Activated CD4-positive, alpha-beta T cell treated with anti-CD3 and anti-CD28 coated beads, Interleukin-2, amount 50 U/mL, for 48 hours (primary cell): ENCODE results near the gene LIPC.
A peak's percentile ranks its signal among the peaks of the same experiment; 100 is the strongest.

ENCODE experiments used
- DNase-seq, 2 experiments: peaks; one replicate each; pipeline ENCODE4 v3.0.0-alpha.2; 2020

LIPC gene

GRCh38 chr15:58545307-58546065 lies 113.7 kb downstream of the LIPC start:
- DNase-seq = peak; percentile 22 to 36

- no peak for DNase-seq
Measured at GRCh38 chr15:58546066-58546591, 114.3 kb downstream of the LIPC start.

GRCh38 chr15:58546635-58547627 lies 115.1 kb downstream of the LIPC start:
- DNase-seq = no peak

GRCh38 chr15:58547628-58548307 lies 116.0 kb downstream of the LIPC start:
- DNase-seq = no peak

- DNase-seq = no peak
Measured at GRCh38 chr15:58548308-58549012, 116.7 kb downstream of the LIPC start.

GRCh38 chr15:58549013-58549784 lies 117.4 kb downstream of the LIPC start:
- no peak for DNase-seq

GRCh38 chr15:58549785-58550074 lies 117.9 kb downstream of the LIPC start:
- DNase-seq = no peak

- DNase-seq = no peak
Measured at GRCh38 chr15:58551084-58551763, 119.4 kb downstream of the LIPC start.

GRCh38 chr15:58551764-58552504 lies 120.1 kb downstream of the LIPC start:
- no peak for DNase-seq

- DNase-seq = no peak
Measured at GRCh38 chr15:58552505-58553364, 120.9 kb downstream of the LIPC start.

GRCh38 chr15:58553365-58553918 lies 121.7 kb downstream of the LIPC start:
- DNase-seq = no peak

- no peak for DNase-seq
Measured at GRCh38 chr15:58554758-58555157, 123.0 kb downstream of the LIPC start.

- no peak for DNase-seq
Measured at GRCh38 chr15:58555162-58556027, 123.6 kb downstream of the LIPC start.

- no peak for DNase-seq
Measured at GRCh38 chr15:58556028-58556361, 124.2 kb downstream of the LIPC start.

GRCh38 chr15:58556541-58556940 lies 124.8 kb downstream of the LIPC start:
- DNase-seq = no peak

GRCh38 chr15:58558777-58559176 lies 127.0 kb downstream of the LIPC start:
- no peak for DNase-seq

- no peak for DNase-seq
Measured at GRCh38 chr15:58559904-58560588, 128.3 kb downstream of the LIPC start.

GRCh38 chr15:58561321-58561720 lies 129.5 kb downstream of the LIPC start:
- DNase-seq = no peak
